ENCODE data around the gene SYNE2.
"Not testable (repeated sequence)": the region's sequence is repeated elsewhere in the genome, so short reads cannot be mapped to it uniquely, and the experiment has no call there.

The SYNE2 gene

GRCh38 chr14:63869940-63870752, 17.3 kb downstream of the SYNE2 start:
- not testable (repeated sequence) for DNase-seq (ENCODE audit: low spot score)

GRCh38 chr14:63870753-63871037, 17.9 kb downstream of the SYNE2 start:
- DNase-seq (ENCODE audit: low spot score), result not testable (repeated sequence)

GRCh38 chr14:63874223-63874622, 21.4 kb downstream of the SYNE2 start:
- no peak for DNase-seq (ENCODE audit: low spot score)

GRCh38 chr14:63875311-63875710, 22.5 kb downstream of the SYNE2 start:
- peak; percentile 98 for DNase-seq (ENCODE audit: low spot score)

GRCh38 chr14:63877550-63877939, 24.7 kb downstream of the SYNE2 start:
- DNase-seq (ENCODE audit: low spot score), result no peak

- no peak for DNase-seq (ENCODE audit: low spot score)
Observed at GRCh38 chr14:63878052-63878451, 25.2 kb downstream of the SYNE2 start.

- DNase-seq (ENCODE audit: low spot score), result no peak
Observed at GRCh38 chr14:63878792-63879191, 26.0 kb downstream of the SYNE2 start.

GRCh38 chr14:63881926-63882325, 29.1 kb downstream of the SYNE2 start:
- DNase-seq (ENCODE audit: low spot score), result no peak

- no peak for DNase-seq (ENCODE audit: low spot score)
Observed at GRCh38 chr14:63887899-63888298, 35.1 kb downstream of the SYNE2 start.

GRCh38 chr14:63890553-63890952, 37.7 kb downstream of the SYNE2 start:
- DNase-seq (ENCODE audit: low spot score), result peak; percentile 65

GRCh38 chr14:63891148-63891975, 38.6 kb downstream of the SYNE2 start:
- peak; percentile 35 for DNase-seq (ENCODE audit: low spot score)

GRCh38 chr14:63892265-63892664, 39.5 kb downstream of the SYNE2 start:
- no peak for DNase-seq (ENCODE audit: low spot score)

- DNase-seq (ENCODE audit: low spot score), result peak; percentile 85
Observed at GRCh38 chr14:63893701-63894458, 41.1 kb downstream of the SYNE2 start.

GRCh38 chr14:63895510-63895909, 42.7 kb downstream of the SYNE2 start:
- no peak for DNase-seq (ENCODE audit: low spot score)

- DNase-seq (ENCODE audit: low spot score), result peak; percentile 94
Observed at GRCh38 chr14:63896278-63896720, 43.5 kb downstream of the SYNE2 start.

GRCh38 chr14:63897721-63898163, 44.9 kb downstream of the SYNE2 start:
- DNase-seq (ENCODE audit: low spot score), result no peak

GRCh38 chr14:63899953-63900352, 47.1 kb downstream of the SYNE2 start:
- no peak for DNase-seq (ENCODE audit: low spot score)

- no peak for DNase-seq (ENCODE audit: low spot score)
Observed at GRCh38 chr14:63901434-63902085, 48.8 kb downstream of the SYNE2 start.

- peak; percentile 23 for DNase-seq (ENCODE audit: low spot score)
Observed at GRCh38 chr14:63902375-63902976, 49.7 kb downstream of the SYNE2 start.

GRCh38 chr14:63904724-63905123, 51.9 kb downstream of the SYNE2 start:
- no peak for DNase-seq (ENCODE audit: low spot score)

- no peak for DNase-seq (ENCODE audit: low spot score)
Observed at GRCh38 chr14:63905370-63905769, 52.6 kb downstream of the SYNE2 start.

Measured in kidney tubule cell (primary cell).